HCT116 (cell line): ENCODE data around the gene DNAH10.

Experiments used
- ATF3 ChIP-seq: IDR thresholded peaks from 2 replicates; pipeline ENCODE4 v1.6.1; 2012
- CTCF ChIP-seq, 3 experiments: fragments of 200-600 bp in 1 of 3; sonication (generic) in 1 of 3; IDR thresholded peaks in 2 of 3; conservative IDR thresholded peaks in 1 of 3; 2 replicates each; pipeline ENCODE4 v1.5.1; 2012 to 2017; ENCODE audit warnings: low read depth in 2 of 3, low read length in 2 of 3, antibody characterized with exemption in 1 of 3, borderline replicate concordance in 1 of 3, control low read depth in 1 of 3, mild to moderate bottlenecking in 1 of 3, mixed read lengths in 1 of 3, mixed run types in 1 of 3, moderate library complexity in 1 of 3; ENCODE audit not compliant: insufficient read depth in 1 of 3
- EGR1 ChIP-seq: IDR thresholded peaks from 2 replicates; pipeline ENCODE4 v1.6.1; 2012; ENCODE audit warnings: low read depth
- ELF1 ChIP-seq: IDR thresholded peaks from 2 replicates; pipeline ENCODE4 v1.6.1; 2012; ENCODE audit warnings: low read depth, borderline replicate concordance
- EZH2 ChIP-seq: fragments of 200-600 bp; sonication (generic); IDR thresholded peaks from 2 replicates; pipeline ENCODE4 v1.6.1; 2017; ENCODE audit warnings: antibody characterized with exemption, mixed run types
- POLR2A ChIP-seq: IDR thresholded peaks from 2 replicates; pipeline ENCODE4 v1.7.0; 2011; ENCODE audit warnings: borderline replicate concordance; ENCODE audit not compliant: insufficient read depth, insufficient read length; ENCODE audit errors: extremely low read depth
- POLR2AphosphoS5 ChIP-seq: IDR thresholded peaks from 2 replicates; pipeline ENCODE4 v1.6.1; 2011; ENCODE audit warnings: mild to moderate bottlenecking, low read depth, low read length, moderate library complexity
- REST ChIP-seq: IDR thresholded peaks from 2 replicates; pipeline ENCODE4 v1.6.1; 2012; ENCODE audit warnings: low read depth
- SIN3A ChIP-seq: IDR thresholded peaks from 2 replicates; pipeline ENCODE4 v1.6.1; 2012; ENCODE audit warnings: low read depth
- TCF7L2 ChIP-seq: IDR thresholded peaks from 2 replicates; pipeline ENCODE4 v1.7.0; 2011; ENCODE audit warnings: borderline replicate concordance, inconsistent platforms; ENCODE audit not compliant: insufficient read depth, insufficient read length; ENCODE audit errors: extremely low read depth
- YY1 ChIP-seq: IDR thresholded peaks from 2 replicates; pipeline ENCODE4 v1.6.1; 2011; ENCODE audit warnings: low read length, low read depth, moderate library complexity, mild to moderate bottlenecking; ENCODE audit not compliant: insufficient replicate concordance; ENCODE audit errors: extremely low read depth
- ZBTB33 ChIP-seq: IDR thresholded peaks from 2 replicates; pipeline ENCODE4 v1.6.1; 2011; ENCODE audit warnings: mild to moderate bottlenecking, low read length, moderate library complexity; ENCODE audit not compliant: insufficient replicate concordance; ENCODE audit errors: extremely low read depth

- TF ChIP-seq ELF1 (no peak), EZH2 (no peak), POLR2A (no peak), CTCF (IDR thresholded peaks at IDR 0.05 in 2 of 3, conservative IDR thresholded peaks at IDR 0.05 in 1 of 3; ENCODE audit: borderline replicate concordance in 1 of 3, insufficient read depth in 1 of 3, low read depth in 2 of 3, low read length in 2 of 3) (no peak), SIN3A (no peak), EGR1 (no peak), ATF3 (no peak), POLR2AphosphoS5 (no peak), TCF7L2 (no peak), ZBTB33 (no peak), REST (no peak), YY1 (no peak)
Measured at GRCh38 chr12:123940627-123940966, 178.5 kb downstream of the DNAH10 start.
